GM23338 (cell line): ENCODE measurements around the gene SURF1.

Experiments used
- CREB1 ChIP-seq: fragments of 250-450 bp; sonication (Bioruptor Pico); IDR thresholded peaks from 2 replicates; pipeline ENCODE4 v1.5.0; 2020; ENCODE audit warnings: low read depth, mild to moderate bottlenecking, moderate library complexity
- CTCF ChIP-seq, 2 experiments: fragments of 200-600 bp in 1 of 2; sonication (generic) in 1 of 2; conservative IDR thresholded peaks; 2 replicates each; pipeline versions ENCODE4 v1.5.1 to v1.6.1; 2016 to 2017; ENCODE audit warnings: antibody characterized with exemption in 2 of 2, low read depth in 2 of 2, mild to moderate bottlenecking in 2 of 2, moderate library complexity in 1 of 2
- EZH2 ChIP-seq: fragments of 200-600 bp; sonication (generic); IDR thresholded peaks from one replicate; pipeline ENCODE4 v1.8.0; 2017; ENCODE audit warnings: antibody characterized with exemption, mild to moderate bottlenecking, low read depth; ENCODE audit not compliant: unreplicated experiment
- JUNB ChIP-seq: IDR thresholded peaks from one replicate; pipeline ENCODE4 v1.6.1; 2016; ENCODE audit warnings: antibody characterized with exemption; ENCODE audit not compliant: unreplicated experiment
- POLR2AphosphoS5 ChIP-seq: IDR thresholded peaks from 2 replicates; pipeline ENCODE4 v1.6.1; 2016; ENCODE audit warnings: antibody characterized with exemption, low read depth
- REST ChIP-seq: IDR thresholded peaks from one replicate; pipeline ENCODE4 v1.6.1; 2018; ENCODE audit warnings: antibody characterized with exemption; ENCODE audit not compliant: unreplicated experiment
- STAT1 ChIP-seq: IDR thresholded peaks from one replicate; pipeline ENCODE4 v1.6.1; 2016; ENCODE audit warnings: antibody characterized with exemption; ENCODE audit not compliant: unreplicated experiment
- ZNF114 ChIP-seq: fragments of 250-450 bp; sonication (Bioruptor Pico); IDR thresholded peaks from 2 replicates; pipeline ENCODE4 v1.5.0; 2020; ENCODE audit warnings: mild to moderate bottlenecking, moderate library complexity
- ZNF331 ChIP-seq: fragments of 250-450 bp; sonication (Bioruptor Pico); IDR thresholded peaks from 2 replicates; pipeline ENCODE4 v1.5.0; 2020; ENCODE audit warnings: low read depth, mild to moderate bottlenecking, moderate library complexity

- TF ChIP-seq REST (no peak), EZH2 (no peak), CTCF (conservative IDR thresholded peaks at IDR 0.05; ENCODE audit: low read depth in 2 of 2) (no peak), ZNF114 (CRISPR knock-in tag) (no peak), JUNB (no peak), ZNF331 (CRISPR knock-in tag) (no peak), POLR2AphosphoS5 (no peak), STAT1 (no peak), CREB1 (CRISPR knock-in tag) (no peak)
Observed at GRCh38 chr9:133368249-133368881, 12.1 kb upstream of the SURF1 start.
